ENCODE measurements around the gene ODF2L. TPM values are rescaled to one million over a fixed set of nuclear protein-coding genes. Genes with fewer than 3 reads are reported as not detected.

The ODF2L gene
- total RNA-seq, 2 donors from 2014 or later, result 8.8 to 9.6 TPM

GRCh38 chr1:86435327-86435726 is 39.2 kb upstream of the ODF2L start:
- no peak for DNase-seq (ENCODE audit: low spot score)
- no peaks in the 10 kb centered on the region for H3K36me3 ChIP-seq
- H3K27ac ChIP-seq, result no peak overlapping the region
- no peak overlapping the region for H3K4me3 ChIP-seq
- peaks cover 0 to 3% of the 10 kb centered on the region in 2 donors for H3K4me1 ChIP-seq
- H3K9me3 ChIP-seq, result no peaks in the 10 kb centered on the region
- no peaks in the 10 kb centered on the region for H3K27me3 ChIP-seq
- no peak for TF ChIP-seq CTCF (IDR thresholded peaks at IDR 0.05)

- TF ChIP-seq CTCF (IDR thresholded peaks at IDR 0.05), result no peak
- Histone ChIP-seq H3K9me3 (no peaks in the 10 kb centered on the region), H3K27ac (no peak overlapping the region), H3K27me3 (no peaks in the 10 kb centered on the region), H3K4me3 (no peak overlapping the region), H3K4me1 (peaks cover 0 to 13% of the 10 kb centered on the region in 2 donors), H3K36me3 (no peaks in the 10 kb centered on the region)
- DNase-seq (ENCODE audit: low spot score), result no peak
Measured at GRCh38 chr1:86434059-86434458, 37.9 kb upstream of the ODF2L start.

GRCh38 chr1:86430376-86430775 is 34.3 kb upstream of the ODF2L start:
- peak overlapping the region; percentile 42 to 57 for H3K27ac ChIP-seq
- no peak for TF ChIP-seq CTCF (IDR thresholded peaks at IDR 0.05)
- DNase-seq (ENCODE audit: low spot score), result no peak
- H3K36me3 ChIP-seq, result no peaks in the 10 kb centered on the region
- H3K4me1 ChIP-seq, result peaks cover 0 to 13% of the 10 kb centered on the region in 2 donors
- H3K9me3 ChIP-seq, result no peaks in the 10 kb centered on the region
- H3K4me3 ChIP-seq, result no peak overlapping the region
- H3K27me3 ChIP-seq, result no peaks in the 10 kb centered on the region

- Histone ChIP-seq H3K36me3 (no peaks in the 10 kb centered on the region), H3K9me3 (no peaks in the 10 kb centered on the region), H3K27ac (peak overlapping the region; percentile 42 to 57), H3K4me1 (peaks cover 0 to 13% of the 10 kb centered on the region in 2 donors), H3K4me3 (no peak overlapping the region), H3K27me3 (no peaks in the 10 kb centered on the region)
- TF ChIP-seq CTCF (IDR thresholded peaks at IDR 0.05), result no peak
- peak; percentile 68 for DNase-seq (ENCODE audit: low spot score)
Measured at GRCh38 chr1:86429835-86430234, 33.7 kb upstream of the ODF2L start.

GRCh38 chr1:86429122-86429725 is 33.1 kb upstream of the ODF2L start:
- no peaks in the 10 kb centered on the region for H3K36me3 ChIP-seq
- peaks cover 0 to 13% of the 10 kb centered on the region in 2 donors for H3K4me1 ChIP-seq
- no peak for TF ChIP-seq CTCF (IDR thresholded peaks at IDR 0.05)
- H3K9me3 ChIP-seq, result no peaks in the 10 kb centered on the region
- H3K4me3 ChIP-seq, result no peak overlapping the region
- peak overlapping the region in 1 of 2 donors; percentile 57 for H3K27ac ChIP-seq
- no peaks in the 10 kb centered on the region for H3K27me3 ChIP-seq
- DNase-seq (ENCODE audit: low spot score), result no peak

- DNase-seq (ENCODE audit: low spot score), result no peak
- Histone ChIP-seq H3K4me3 (no peak within 1 kb of the TSS), H3K9me3 (no peaks in the 10 kb centered on the region), H3K36me3 (no peaks in the 10 kb centered on the region), H3K27me3 (no peaks in the 10 kb centered on the region), H3K27ac (no peak within 1 kb of the TSS), H3K4me1 (no peaks in the 10 kb centered on the region)
- TF ChIP-seq CTCF (IDR thresholded peaks at IDR 0.05), result no peak
Measured at GRCh38 chr1:86423873-86424272, 27.8 kb upstream of the ODF2L start, which contains the start of gene CLCA2. Gene CLCA2, plus strand, starts transcription at chr1:86424171. Its CDS starts 77 bp downstream, at chr1:86424248.

Data from right atrium auricular region (tissue), 2 donors.